AG09319 (cell line): ENCODE results near the gene APOA1.
A peak's percentile ranks its signal among the peaks of the same experiment; 100 is the strongest.

Experiments
- DNase-seq: peaks from one replicate; pipeline ENCODE4 v3.0.0-alpha.2; 2010; ENCODE audit warnings: low read depth; ENCODE audit errors: extremely low read depth
- TF ChIP-seq, protein P1 (sequence below): IDR thresholded peaks from 2 replicates; pipeline ENCODE4 v1.5.1; 2011; ENCODE audit warnings: low read depth, mild to moderate bottlenecking, inconsistent platforms, low read length, moderate library complexity

Gene APOA1

GRCh38 chr11:116793772-116794097, 43.7 kb downstream of the APOA1 start:
- DNase-seq = no peak
- TF ChIP-seq, protein P1, sequence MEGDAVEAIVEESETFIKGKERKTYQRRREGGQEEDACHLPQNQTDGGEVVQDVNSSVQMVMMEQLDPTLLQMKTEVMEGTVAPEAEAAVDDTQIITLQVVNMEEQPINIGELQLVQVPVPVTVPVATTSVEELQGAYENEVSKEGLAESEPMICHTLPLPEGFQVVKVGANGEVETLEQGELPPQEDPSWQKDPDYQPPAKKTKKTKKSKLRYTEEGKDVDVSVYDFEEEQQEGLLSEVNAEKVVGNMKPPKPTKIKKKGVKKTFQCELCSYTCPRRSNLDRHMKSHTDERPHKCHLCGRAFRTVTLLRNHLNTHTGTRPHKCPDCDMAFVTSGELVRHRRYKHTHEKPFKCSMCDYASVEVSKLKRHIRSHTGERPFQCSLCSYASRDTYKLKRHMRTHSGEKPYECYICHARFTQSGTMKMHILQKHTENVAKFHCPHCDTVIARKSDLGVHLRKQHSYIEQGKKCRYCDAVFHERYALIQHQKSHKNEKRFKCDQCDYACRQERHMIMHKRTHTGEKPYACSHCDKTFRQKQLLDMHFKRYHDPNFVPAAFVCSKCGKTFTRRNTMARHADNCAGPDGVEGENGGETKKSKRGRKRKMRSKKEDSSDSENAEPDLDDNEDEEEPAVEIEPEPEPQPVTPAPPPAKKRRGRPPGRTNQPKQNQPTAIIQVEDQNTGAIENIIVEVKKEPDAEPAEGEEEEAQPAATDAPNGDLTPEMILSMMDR = no peak

DNA sequence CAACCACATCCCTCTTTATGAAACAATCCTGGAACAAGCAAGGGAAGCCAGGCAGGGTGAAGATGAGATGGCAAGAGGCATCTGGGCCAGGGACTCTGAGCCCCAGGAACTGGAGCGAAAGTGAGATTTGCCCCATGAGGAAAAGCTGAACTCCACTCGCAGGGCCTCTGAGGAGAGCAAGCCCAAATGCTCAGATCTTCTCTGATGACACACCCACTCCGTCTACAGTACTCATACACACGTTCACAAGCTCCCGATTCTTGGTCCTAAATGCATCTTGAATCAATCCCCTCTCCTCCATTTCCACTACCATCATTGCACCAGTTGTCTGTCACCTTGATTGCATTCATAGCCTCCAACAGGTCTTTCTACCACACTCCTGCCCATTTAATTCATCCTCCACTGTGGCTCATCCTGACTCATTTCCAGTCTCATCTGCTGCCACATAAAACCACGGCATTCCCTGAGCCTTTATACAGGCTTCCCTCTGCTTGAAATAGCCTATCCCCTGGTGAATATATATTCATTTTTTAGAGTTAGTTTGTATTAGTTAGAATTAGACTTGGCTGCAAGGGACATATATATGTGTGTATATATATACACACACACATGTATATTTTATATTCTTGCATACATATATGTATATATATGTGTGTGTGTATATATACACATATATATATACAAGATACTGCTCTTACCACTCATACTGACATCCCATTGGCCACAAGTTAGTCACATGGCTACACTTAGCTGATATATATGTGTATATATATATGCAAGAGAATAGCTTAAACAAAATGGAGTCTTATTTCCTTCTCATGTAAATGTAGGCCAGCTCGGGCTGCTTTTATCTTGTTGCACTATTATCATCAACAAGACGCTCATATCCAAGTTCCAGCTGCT, 44.3 kb downstream of the APOA1 start:
- DNase-seq = no peak
- TF ChIP-seq, protein P1 = no peak

DNA sequence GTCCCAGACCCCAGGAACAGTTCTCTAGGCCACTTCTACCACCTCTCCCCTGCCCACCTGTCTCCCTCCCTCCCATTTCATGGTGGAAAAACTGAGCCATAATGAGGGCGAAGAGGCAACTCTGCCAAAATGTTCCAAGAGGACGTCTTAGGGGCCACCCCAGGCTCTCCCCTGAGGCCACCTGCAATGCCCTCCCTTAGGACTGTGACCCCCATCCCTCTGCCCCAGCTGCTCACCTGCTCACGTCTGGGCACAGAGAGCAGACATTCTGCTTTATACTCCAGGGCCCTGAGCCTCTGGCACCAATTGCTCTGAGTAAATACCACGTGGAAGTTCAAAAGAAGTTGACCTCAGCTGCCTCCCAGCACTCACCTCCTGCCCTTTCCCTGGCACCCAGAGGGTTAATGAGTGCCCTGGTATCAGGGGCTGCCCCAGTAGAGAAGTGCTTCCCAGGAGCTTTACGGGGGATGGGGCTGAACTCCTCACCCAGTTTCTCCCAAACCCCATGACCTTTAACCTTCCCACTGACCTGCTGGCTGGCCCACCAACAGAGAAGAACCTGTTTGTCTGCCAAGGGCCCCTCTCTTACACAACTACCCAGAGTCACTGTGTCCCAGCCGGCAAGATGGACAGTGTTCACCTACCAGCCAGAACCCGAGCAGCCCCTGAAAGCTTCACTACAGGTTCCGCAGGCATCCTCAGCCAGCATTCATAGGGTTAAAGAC, 45.1 kb downstream of the APOA1 start:
- no peak for DNase-seq
- TF ChIP-seq, protein P1 = no peak

- TF ChIP-seq, protein P1 = no peak
Observed at GRCh38 chr11:116791813-116792143, 45.6 kb downstream of the APOA1 start, which contains the start of gene APOA5. APOA5 (minus strand) TSS chr11:116791879; CDS start chr11:116791860, 19 bp downstream.

DNA sequence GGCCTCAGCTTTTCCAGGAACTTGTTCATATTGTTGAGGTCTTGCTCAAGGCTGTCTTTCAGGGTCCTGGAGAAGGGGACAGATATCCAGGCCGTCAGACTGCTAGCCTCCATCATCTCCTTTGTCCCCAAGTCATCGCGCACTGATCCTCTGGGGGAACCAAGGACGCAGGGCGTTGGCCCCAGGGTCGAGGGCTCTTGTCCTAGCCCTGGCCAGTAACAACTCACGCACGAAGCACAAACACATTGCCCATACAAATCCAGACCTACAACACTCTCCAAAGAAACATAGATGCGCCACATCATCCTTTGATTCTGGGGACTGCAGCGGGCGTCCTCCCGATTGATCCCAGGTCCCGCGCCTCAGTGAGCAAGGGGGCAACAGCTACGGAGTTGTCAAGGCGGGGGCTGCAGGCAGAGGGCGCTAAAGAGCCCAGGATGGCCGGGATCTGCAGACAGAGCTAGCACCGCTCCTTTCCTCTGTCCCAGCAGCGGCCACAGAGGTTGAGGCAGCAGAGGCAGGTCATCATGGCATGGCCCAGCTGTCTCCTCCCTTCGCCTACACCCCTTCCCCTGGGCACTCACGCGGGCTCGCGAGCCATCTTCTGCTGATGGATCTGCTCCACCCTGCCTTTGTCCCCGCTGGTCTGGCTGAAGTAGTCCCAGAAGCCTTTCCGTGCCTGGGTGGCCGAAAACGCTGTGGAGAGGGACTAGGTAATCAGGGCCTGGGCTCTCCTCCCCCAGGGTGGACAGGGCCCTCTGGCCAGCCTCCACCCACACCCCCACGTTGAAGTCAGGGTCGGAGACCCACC, 46.2 kb downstream of the APOA1 start:
- peak; percentile 20 for DNase-seq
- TF ChIP-seq, protein P1 = peak; percentile 93

More at GRCh38 chr11:116791813-116792143, 45.6 kb downstream of the APOA1 start, which contains the start of gene APOA5:
- DNase-seq = no peak

- TF ChIP-seq, protein P1 = no peak
- DNase-seq = no peak
Observed at GRCh38 chr11:116790167-116791001, 47.0 kb downstream of the APOA1 start.
